Activated CD4-positive, alpha-beta memory T cell treated with anti-CD3 and anti-CD28 coated beads, Interleukin-2, amount 10 ng/mL, durations not matched to agents 7 days and 5 days (primary cell): Measurements from ENCODE around the gene TMEM161B. TPM values are rescaled to one million over a fixed set of nuclear protein-coding genes. Genes with fewer than 3 reads are reported as not detected.
"Not testable (repeated sequence)": the region's sequence is repeated elsewhere in the genome, so short reads cannot be mapped to it uniquely, and the experiment has no call there.

ENCODE experiments used
- CTCF ChIA-PET: fragments of 350-600 bp; sonication (Branson Sonifier 250); formaldehyde crosslinking; loops from one replicate; lab custom pipeline; 2021; ENCODE audit warnings: antibody characterized with exemption, inconsistent platforms; lab: Charles Lee
- POLR2A ChIA-PET: fragments of 350-600 bp; sonication (Branson Sonifier 250); formaldehyde crosslinking; loops from one replicate; lab custom pipeline; 2021; ENCODE audit warnings: antibody characterized with exemption; lab: Charles Lee
- DNase-seq: peaks from one replicate; pipeline ENCODE4 v3.0.0-alpha.2; 2020
- H3K27ac Mint-ChIP-seq: one replicate; pipeline ENCODE4 v1.8.0; 2021; ENCODE audit warnings: mild to moderate bottlenecking, mixed read lengths
- H3K27me3 Mint-ChIP-seq: one replicate; pipeline ENCODE4 v1.8.0; 2021; ENCODE audit warnings: mixed read lengths
- H3K36me3 Mint-ChIP-seq: one replicate; pipeline ENCODE4 v1.8.0; 2021; ENCODE audit warnings: low read depth, mixed read lengths
- H3K4me1 Mint-ChIP-seq: one replicate; pipeline ENCODE4 v1.8.0; 2021; ENCODE audit warnings: mixed read lengths
- H3K4me3 Mint-ChIP-seq: one replicate; pipeline ENCODE4 v1.8.0; 2021; ENCODE audit warnings: mild to moderate bottlenecking, mixed read lengths
- H3K9me3 Mint-ChIP-seq: one replicate; pipeline ENCODE4 v1.8.0; 2021; ENCODE audit warnings: mixed read lengths
- total RNA-seq, 2 experiments: library from RNA; stranded (reverse); gene quantifications; one replicate each; pipeline ENCODE4 v1.2.3, GENCODE V29; 2021

The TMEM161B gene
- total RNA-seq, 2 experiments from 2014 or later, result 25.9 to 26.4 TPM

- ChIA-PET CTCF (no interaction called here), POLR2A (no interaction called here)
- H3K27me3 Mint-ChIP-seq, result no peaks in the 10 kb centered on the region
- H3K27ac Mint-ChIP-seq, result no peak overlapping the region
- no peaks in the 10 kb centered on the region for H3K9me3 Mint-ChIP-seq
- H3K4me3 Mint-ChIP-seq, result no peak overlapping the region
- H3K36me3 Mint-ChIP-seq, result peaks cover 14% of the 10 kb centered on the region
- no peak for DNase-seq
- H3K4me1 Mint-ChIP-seq, result peaks cover 9% of the 10 kb centered on the region
These were observed 24.0 kb downstream of the TMEM161B start for GRCh38 chr5:88244686-88245085.

DNA sequence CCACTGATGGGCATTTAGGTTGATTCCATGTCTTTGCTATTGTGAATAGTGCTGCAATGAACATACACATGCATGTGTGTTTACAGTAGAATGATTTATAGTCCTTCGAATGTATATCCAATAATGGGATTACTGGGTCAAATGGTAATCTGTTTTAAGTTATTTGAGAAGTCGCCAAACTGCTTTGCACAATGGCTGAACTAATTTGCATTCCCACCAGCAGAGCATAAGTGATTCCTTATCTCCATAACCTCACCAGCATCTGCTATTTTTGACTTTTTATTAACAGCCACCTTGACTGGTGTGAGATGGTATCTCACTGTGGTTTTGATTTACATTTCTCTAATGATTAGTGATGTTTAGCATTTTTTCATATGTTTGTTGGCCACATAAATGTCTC, 25.2 kb downstream of the TMEM161B start:
- H3K27ac Mint-ChIP-seq, H3K9me3 Mint-ChIP-seq, POLR2A ChIA-PET, H3K4me1 Mint-ChIP-seq, CTCF ChIA-PET, DNase-seq, H3K27me3 Mint-ChIP-seq, H3K4me3 Mint-ChIP-seq, H3K36me3 Mint-ChIP-seq: not testable (repeated sequence)

DNA sequence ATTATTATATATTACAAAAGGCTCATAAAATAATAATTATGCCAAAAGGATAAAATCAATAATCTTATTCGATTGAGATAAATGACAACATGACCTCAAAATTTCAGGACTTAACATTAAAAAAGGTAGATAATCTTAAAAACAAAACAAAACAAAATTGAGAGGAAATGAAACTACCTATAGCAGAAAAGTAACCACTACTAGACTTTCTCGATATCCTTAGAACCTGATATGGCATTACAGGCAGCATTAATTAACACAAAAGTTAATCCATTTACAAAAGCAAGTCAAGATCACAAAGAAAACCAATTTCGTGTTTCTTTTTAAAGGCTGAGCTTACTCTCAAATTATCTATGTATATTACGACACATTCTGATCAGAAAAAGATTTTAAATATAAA, 29.9 kb downstream of the TMEM161B start:
- ChIA-PET POLR2A (no interaction called here), CTCF (no interaction called here)
- H3K27me3 Mint-ChIP-seq, result no peaks in the 10 kb centered on the region
- no peak overlapping the region for H3K27ac Mint-ChIP-seq
- DNase-seq, result no peak
- peaks cover 26% of the 10 kb centered on the region for H3K36me3 Mint-ChIP-seq
- no peak overlapping the region for H3K4me3 Mint-ChIP-seq
- no peaks in the 10 kb centered on the region for H3K9me3 Mint-ChIP-seq
- H3K4me1 Mint-ChIP-seq, result peaks cover 6% of the 10 kb centered on the region

DNA sequence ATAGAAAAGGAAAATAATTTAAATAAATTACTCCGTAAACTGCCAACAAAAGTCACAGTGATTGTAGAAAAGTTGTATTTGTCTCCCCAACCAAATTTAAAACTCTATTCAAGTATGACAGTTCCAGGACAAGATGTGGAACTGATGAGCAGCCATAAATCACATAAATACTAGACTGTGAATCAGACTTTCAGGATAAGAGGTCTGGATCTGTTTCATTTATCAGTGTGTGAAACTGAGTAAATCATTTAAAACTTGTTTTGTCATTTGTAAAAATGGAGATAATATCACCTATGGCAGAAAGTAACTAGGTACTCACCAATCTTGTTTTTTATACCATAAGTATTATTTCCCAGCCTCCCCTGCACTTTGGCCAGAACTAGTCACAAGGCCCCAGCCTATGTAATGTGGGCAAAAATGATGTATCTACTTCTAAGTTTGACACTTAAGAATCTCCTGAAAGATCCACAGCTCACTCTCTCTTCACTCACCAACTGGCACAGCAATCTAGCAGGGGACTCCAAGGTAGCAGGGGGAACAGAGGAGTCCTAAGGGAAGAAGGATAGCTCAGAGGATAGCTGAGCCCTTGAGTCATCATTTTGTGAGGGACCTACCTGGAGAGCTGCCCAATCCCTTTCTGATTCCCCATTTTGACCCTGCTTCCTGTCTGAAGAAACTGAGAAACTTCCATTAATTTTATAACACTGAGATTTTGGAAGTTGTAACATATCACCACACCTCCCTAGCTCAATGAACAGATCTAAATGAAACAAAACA, 31.6 kb downstream of the TMEM161B start:
- no peak for DNase-seq
- Mint-ChIP-seq H3K4me3 (no peak overlapping the region), H3K27ac (no peak overlapping the region), H3K36me3 (peaks cover 29% of the 10 kb centered on the region), H3K27me3 (no peaks in the 10 kb centered on the region), H3K4me1 (peaks cover 5% of the 10 kb centered on the region), H3K9me3 (no peaks in the 10 kb centered on the region)
- ChIA-PET POLR2A (no interaction called here), CTCF (interaction anchor here (0.9 kb wide), 1 partner anchor 35 kb away, joined by 3 read pairs; no protein-coding TSS in a partner anchor)

- no peaks in the 10 kb centered on the region for H3K27me3 Mint-ChIP-seq
- no peak for DNase-seq
- CTCF ChIA-PET, result no interaction called here
- POLR2A ChIA-PET, result no interaction called here
- H3K27ac Mint-ChIP-seq, result no peak overlapping the region
- peaks cover 5% of the 10 kb centered on the region for H3K4me1 Mint-ChIP-seq
- H3K9me3 Mint-ChIP-seq, result no peaks in the 10 kb centered on the region
- H3K36me3 Mint-ChIP-seq, result peaks cover 29% of the 10 kb centered on the region
- H3K4me3 Mint-ChIP-seq, result no peak overlapping the region
These were observed 32.8 kb downstream of the TMEM161B start for GRCh38 chr5:88235828-88236227.

DNA sequence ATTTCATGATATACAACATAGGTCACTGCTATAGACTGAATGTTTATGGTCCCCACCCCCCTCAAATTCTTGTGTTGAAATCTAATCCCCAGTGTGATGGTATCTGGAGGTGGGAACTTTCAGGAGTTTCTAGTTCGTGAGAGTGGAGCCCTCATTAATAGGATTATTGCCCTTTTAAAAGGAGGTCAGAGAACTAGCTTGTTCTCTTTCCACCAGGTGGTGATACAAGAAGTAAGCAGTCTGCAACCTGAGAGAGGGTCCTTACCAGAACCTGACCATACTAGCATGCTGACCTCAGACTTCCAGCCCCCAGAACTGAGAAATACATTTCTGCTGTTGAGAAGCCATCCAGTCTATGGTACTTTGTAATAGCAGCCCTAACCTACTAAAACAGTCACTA, 33.3 kb downstream of the TMEM161B start:
- CTCF ChIA-PET, result no interaction called here
- POLR2A ChIA-PET, result no interaction called here
- H3K9me3 Mint-ChIP-seq, result no peaks in the 10 kb centered on the region
- no peaks in the 10 kb centered on the region for H3K27me3 Mint-ChIP-seq
- H3K36me3 Mint-ChIP-seq, result peaks cover 29% of the 10 kb centered on the region
- peaks cover 5% of the 10 kb centered on the region for H3K4me1 Mint-ChIP-seq
- no peak for DNase-seq
- H3K4me3 Mint-ChIP-seq, result no peak overlapping the region
- no peak overlapping the region for H3K27ac Mint-ChIP-seq

DNA sequence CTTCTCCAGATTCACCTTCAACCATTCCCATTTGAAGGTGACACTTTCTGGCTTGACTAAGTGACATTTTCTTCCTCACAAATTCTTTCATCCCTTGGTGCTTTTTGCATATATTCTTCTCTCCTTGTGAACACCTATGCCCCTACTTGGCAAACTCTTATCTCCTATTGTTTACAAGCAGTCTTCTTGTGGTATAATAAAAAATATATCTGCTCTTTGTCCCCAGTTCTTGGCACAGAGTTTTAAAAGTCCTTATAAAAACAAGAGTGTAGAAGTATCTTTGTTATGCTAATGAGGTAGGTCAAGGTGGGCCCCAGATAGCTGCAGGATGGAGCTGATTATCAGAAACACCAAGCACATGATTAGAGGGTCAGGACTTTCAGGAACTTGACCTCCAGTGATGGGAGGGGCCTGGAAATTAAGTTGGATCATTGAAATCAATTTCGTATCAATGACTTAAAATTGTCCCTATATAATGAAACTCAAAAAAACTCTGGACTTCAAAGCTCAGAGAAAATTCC, 38.0 kb downstream of the TMEM161B start:
- no peaks in the 10 kb centered on the region for H3K27me3 Mint-ChIP-seq
- ChIA-PET CTCF (no interaction called here), POLR2A (no interaction called here)
- H3K27ac Mint-ChIP-seq, result no peak overlapping the region
- H3K36me3 Mint-ChIP-seq, result peaks cover 29% of the 10 kb centered on the region
- H3K4me3 Mint-ChIP-seq, result no peak overlapping the region
- no peak for DNase-seq
- no peaks in the 10 kb centered on the region for H3K9me3 Mint-ChIP-seq
- H3K4me1 Mint-ChIP-seq, result peaks cover 13% of the 10 kb centered on the region

DNA sequence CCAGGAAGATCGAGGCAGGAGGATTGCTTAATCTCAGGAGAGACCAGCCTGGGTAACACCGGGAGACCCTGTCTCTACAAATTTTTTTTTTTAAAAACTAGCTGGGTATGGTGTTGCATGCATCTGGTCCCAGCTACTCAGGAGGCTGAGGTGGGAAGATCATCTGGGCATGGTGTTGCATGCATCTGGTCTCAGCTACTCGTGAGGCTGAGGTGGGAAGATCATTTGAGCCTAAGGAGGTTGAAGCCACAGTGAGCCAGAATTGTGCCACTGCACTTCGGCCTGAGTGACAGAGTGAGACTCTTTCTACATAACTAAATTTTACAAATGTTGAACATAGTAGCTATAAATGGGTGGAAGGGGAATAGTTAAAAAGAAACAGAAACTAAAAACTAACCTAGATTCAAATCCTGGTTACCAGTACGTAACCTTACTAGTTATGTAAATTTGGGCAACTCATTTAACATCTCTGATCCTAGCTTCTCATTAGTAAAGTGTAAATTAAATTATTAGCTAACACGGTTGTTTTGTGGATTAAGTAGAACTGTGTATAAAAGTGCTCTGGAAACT, 41.7 kb downstream of the TMEM161B start:
- CTCF ChIA-PET, result interaction anchor here (1.2 to 1.4 kb wide), 2 partner anchors 10 to 16 kb away, joined by 3 to 5 read pairs; no protein-coding TSS in a partner anchor
- H3K27me3 Mint-ChIP-seq, result no peaks in the 10 kb centered on the region
- DNase-seq, result no peak
- peaks cover 13% of the 10 kb centered on the region for H3K4me1 Mint-ChIP-seq
- H3K9me3 Mint-ChIP-seq, result no peaks in the 10 kb centered on the region
- H3K27ac Mint-ChIP-seq, result peak overlapping the region; percentile 3
- POLR2A ChIA-PET, result no interaction called here
- H3K4me3 Mint-ChIP-seq, result no peak overlapping the region
- peaks cover 19% of the 10 kb centered on the region for H3K36me3 Mint-ChIP-seq

DNA sequence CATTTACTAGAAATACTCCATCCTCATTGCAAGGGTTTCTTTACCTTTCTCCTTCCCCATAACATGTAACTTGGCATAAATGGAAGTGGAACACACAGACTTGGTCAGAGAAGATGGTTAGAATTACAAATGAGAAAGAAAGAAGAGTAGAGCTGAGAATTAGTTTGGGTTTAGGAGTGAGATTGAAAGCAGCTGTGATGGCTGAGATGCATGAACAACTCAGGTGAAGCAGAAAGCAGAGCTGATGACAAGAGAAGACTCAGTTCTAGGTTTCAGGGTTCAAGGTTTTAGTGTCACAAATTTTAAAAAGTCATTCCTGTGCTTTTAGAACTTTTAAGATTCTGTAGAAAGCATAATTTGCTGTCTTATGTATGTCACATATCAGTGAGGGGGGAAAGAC, 54.0 kb downstream of the TMEM161B start:
- no peak overlapping the region for H3K27ac Mint-ChIP-seq
- ChIA-PET CTCF (no interaction called here), POLR2A (interaction anchor here (1.1 kb wide), 1 partner anchor 62 kb away, joined by 4 read pairs; no protein-coding TSS in a partner anchor)
- no peaks in the 10 kb centered on the region for H3K9me3 Mint-ChIP-seq
- H3K4me3 Mint-ChIP-seq, result no peak overlapping the region
- H3K27me3 Mint-ChIP-seq, result no peaks in the 10 kb centered on the region
- peaks cover 58% of the 10 kb centered on the region for H3K36me3 Mint-ChIP-seq
- no peak for DNase-seq
- H3K4me1 Mint-ChIP-seq, result no peaks in the 10 kb centered on the region

DNA sequence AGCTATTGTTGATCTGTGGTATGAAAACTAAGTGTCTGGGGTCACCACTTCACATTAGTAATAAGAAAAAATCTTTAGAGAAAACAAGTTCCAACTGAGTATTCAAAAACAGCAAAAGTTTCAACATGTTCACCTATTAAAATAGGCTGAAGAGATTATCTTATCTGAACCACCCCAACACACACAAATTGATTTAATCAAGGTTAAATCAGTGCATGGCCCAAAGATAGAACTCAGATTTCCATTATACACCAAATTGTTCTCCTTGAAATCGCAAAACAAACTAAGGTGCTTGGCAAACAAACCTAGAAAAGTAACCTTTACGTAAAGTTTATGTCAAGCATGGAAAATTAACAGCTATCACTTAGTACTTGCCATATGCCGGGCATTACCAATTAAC, 61.1 kb downstream of the TMEM161B start:
- no peaks in the 10 kb centered on the region for H3K9me3 Mint-ChIP-seq
- ChIA-PET POLR2A (no interaction called here), CTCF (no interaction called here)
- no peak overlapping the region for H3K27ac Mint-ChIP-seq
- H3K4me1 Mint-ChIP-seq, result peaks cover 20% of the 10 kb centered on the region
- H3K36me3 Mint-ChIP-seq, result peaks cover 31% of the 10 kb centered on the region
- H3K27me3 Mint-ChIP-seq, result no peaks in the 10 kb centered on the region
- no peak for DNase-seq
- H3K4me3 Mint-ChIP-seq, result no peak overlapping the region

- ChIA-PET CTCF (no interaction called here), POLR2A (interaction anchor here (0.9 to 1.3 kb wide), 3 partner anchors 11 to 65 kb away, joined by 3 to 7 read pairs (median 3); partner anchors contain the start of gene TMEM161B)
- peak; percentile 66 for DNase-seq
- H3K36me3 Mint-ChIP-seq, result peaks cover 35% of the 10 kb centered on the region
- peak overlapping the region; percentile 26 for H3K4me3 Mint-ChIP-seq
- H3K9me3 Mint-ChIP-seq, result no peaks in the 10 kb centered on the region
- H3K27ac Mint-ChIP-seq, result peak overlapping the region; percentile 77
- peaks cover 20% of the 10 kb centered on the region for H3K4me1 Mint-ChIP-seq
- H3K27me3 Mint-ChIP-seq, result no peaks in the 10 kb centered on the region
These were observed 64.5 kb downstream of the TMEM161B start for GRCh38 chr5:88203981-88204750.

DNA sequence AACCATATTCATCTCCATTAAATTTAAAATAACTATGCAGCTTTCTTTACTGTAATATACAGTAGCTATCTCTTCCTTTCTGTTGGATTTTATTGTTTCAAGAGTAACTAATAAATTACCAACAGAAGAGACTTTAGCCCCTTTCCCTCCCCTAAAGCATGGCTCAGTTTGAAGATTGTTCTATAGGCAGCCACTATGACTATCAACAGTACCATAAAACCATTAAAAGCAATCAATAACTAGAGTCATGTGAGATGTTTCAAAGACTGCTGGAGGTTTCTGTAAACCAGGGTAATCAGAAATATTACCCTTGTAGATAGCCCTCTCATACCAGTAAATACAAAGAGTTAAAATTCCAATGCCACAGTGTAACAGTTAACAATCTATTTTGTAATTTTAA, 73.0 kb downstream of the TMEM161B start:
- ChIA-PET CTCF (no interaction called here), POLR2A (interaction anchor here (0.7 kb wide), 1 partner anchor 73 kb away, joined by 3 read pairs; the partner anchor contains the start of gene TMEM161B)
- Mint-ChIP-seq H3K4me3 (no peak overlapping the region), H3K9me3 (no peaks in the 10 kb centered on the region), H3K27me3 (no peaks in the 10 kb centered on the region), H3K36me3 (peaks cover 46% of the 10 kb centered on the region), H3K4me1 (no peaks in the 10 kb centered on the region), H3K27ac (no peak overlapping the region)
- DNase-seq, result no peak

DNA sequence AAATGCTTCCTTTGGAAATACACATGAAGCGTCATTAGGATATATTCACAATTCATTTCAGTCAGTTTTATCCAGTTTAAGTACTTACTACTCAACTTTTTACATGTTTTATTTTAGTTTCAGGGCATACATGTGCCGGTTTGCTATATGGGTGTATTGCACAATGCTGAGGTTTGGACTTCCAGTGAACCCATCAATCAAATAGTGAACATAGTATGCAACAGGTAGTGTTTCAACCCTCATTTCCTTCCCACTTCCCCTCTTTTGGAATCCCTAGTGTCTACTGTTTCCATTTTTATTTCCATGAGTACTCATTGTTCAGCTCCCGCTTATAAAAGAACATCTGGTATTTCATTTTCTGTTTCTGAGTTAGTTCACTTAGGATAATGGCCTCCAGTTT, 74.7 kb downstream of the TMEM161B start:
- peaks cover 7% of the 10 kb centered on the region for H3K9me3 Mint-ChIP-seq
- no peak overlapping the region for H3K27ac Mint-ChIP-seq
- H3K4me1 Mint-ChIP-seq, result no peaks in the 10 kb centered on the region
- POLR2A ChIA-PET, result interaction anchor here (0.9 kb wide), 1 partner anchor 10 kb away, joined by 3 read pairs; no protein-coding TSS in a partner anchor
- CTCF ChIA-PET, result no interaction called here
- H3K27me3 Mint-ChIP-seq, result no peaks in the 10 kb centered on the region
- no peak overlapping the region for H3K4me3 Mint-ChIP-seq
- peaks cover 49% of the 10 kb centered on the region for H3K36me3 Mint-ChIP-seq
- no peak for DNase-seq
